T-helper 1 cell treated with Interleukin-12 subunit alpha and Interleukin-12 subunit beta and Interleukin-4 antibody, amounts not matched to agents 30 ng/mL and 1 ng/mL, for 36 hours (primary cell): ENCODE measurements around the gene GNL2. TPM values are rescaled to one million over a fixed set of nuclear protein-coding genes. Genes with fewer than 3 reads are reported as not detected.

Experiments
- intact Hi-C: fragments of 100-400 bp; cut with micrococcal nuclease; formaldehyde crosslinking; loops from one replicate; pipeline ENCODE4 v1.15.1; 2024
- total RNA-seq: library from RNA; stranded (reverse); gene quantifications from 2 replicates; pipeline ENCODE4 v1.2.3, GENCODE V29; 2022

Gene GNL2
- total RNA-seq: 70.7 and 71.4 TPM in 2 replicates

DNA sequence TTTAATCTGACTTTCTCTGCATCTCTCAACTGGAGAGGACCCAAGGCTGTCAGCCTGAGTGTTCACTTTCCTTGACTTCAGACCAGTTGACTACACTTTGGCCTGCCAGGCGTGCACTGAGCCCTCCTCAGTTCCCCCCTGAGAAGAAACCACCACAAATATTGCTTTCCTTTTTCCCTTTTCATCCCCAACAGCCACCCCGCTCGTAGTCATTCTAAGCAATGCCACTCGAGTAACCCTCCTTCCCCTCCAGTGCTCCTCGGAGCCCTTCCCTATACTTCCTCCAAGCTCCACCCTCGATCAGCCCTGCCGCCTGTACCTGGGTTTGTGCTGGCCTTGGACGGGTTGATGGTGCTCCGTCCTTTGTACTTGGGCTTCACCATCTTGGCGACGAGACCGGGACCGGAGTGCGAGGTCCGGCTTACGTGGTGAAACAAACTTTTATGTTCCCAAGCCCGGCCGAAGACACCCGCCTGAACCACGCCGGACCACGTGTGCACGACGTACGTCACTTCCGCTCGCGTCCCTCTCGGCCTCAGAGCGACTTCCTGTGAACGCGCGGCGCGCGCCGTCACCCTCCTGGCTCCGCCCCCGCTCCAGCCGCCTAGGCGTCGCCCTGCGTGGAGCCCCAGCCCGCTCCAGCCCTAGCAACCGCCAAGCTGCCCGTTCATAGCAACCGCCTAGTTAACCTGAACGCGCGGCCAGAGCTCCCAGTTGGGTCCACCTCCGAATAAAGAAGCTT, at the start of gene GNL2:
TSS of gene GNL2 (minus strand) at position 498 of the 742 bp plus-strand sequence. CDS start at position 383, 115 bp downstream.
- intact Hi-C loops: loop anchor here (1.0 to 5.0 kb wide), 13 partner anchors 20 to 1447 kb away; partner anchors contain the start of genes CDCA8, MEAF6, MTF1 and SF3A3

DNA sequence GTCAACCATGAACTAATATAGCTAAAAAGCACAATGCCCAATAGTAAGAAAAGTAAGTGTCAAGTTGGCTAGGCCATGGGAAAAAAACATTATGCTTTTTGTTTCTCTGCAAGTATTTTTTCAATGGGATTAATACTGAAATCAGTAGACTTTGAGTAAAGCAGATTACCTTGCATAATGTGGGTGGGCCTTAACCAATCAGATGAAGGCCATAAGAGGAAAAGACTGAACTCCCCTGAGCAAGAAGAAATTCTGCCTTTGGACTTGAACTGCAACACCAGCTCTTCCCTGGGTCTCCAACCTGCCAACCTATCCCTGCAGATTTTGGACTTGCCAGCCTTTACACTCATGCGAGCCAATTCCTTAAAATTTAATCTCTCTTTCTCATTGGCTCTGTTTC, 45.3 kb upstream of the GNL2 start:
- intact Hi-C loops: no loop called here

DNA sequence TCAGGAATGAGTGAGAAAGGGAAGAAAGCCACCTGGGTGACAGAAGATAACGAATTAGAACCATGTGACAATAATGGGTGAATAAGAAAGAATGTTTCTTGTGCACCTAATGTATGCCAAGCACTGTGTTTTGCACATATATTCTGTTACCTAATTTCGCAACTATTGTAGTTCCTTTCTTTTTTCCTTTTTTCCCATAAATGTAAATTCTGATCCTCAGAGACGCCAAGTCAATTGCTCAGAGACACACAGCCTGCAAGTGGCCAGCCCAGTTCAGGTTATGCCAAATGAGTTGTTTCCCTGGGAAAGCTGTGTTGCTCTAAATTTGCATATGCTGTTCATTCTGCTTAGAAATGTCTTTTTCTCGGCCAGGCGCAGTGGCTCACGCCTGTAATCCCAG, 40.7 kb upstream of the GNL2 start:
- intact Hi-C loops: no loop called here

DNA sequence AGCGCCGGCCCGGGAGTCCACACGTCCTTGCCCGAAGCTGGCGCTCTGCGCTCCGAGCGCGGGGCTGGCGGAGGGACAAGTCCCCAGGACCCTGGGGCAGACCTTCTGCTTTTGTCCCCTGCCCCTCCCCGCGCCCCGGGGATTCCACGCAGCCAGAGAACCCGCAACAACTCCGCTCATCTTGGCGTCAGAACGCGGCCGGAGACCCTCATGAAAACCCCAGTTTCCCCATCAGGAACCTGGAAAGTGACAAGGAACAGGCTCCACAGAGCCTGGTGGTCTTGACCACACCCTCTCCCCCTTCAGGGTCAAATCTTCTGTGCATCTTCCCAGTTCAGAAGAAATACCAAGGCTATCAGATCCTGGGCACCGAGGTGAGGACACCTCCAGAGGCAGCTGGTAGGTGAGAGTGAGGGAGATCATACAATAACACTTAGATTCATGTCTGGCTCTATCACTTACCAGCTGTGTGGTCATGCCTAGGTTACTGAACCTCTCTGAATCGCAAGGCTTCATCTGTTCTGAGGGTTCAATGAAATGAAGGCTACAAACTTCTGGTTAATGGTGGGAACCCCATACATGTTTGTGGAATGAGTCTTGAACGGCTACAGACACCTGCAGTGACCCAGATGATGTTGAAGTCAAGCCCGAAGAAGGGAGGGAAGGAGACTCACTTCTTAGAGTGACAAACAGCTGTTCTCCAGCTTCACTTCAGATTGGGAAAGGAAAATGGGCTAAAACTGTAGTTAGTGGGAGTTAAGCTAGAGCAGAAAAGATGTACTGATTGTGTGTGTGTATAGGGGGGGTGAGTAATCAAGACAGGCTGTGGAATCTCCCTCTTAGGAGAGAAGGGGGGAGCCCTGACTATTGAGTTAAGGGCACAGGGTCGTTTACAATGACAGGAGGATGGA, 39.5 kb upstream of the GNL2 start:
- intact Hi-C loops: no loop called here

DNA sequence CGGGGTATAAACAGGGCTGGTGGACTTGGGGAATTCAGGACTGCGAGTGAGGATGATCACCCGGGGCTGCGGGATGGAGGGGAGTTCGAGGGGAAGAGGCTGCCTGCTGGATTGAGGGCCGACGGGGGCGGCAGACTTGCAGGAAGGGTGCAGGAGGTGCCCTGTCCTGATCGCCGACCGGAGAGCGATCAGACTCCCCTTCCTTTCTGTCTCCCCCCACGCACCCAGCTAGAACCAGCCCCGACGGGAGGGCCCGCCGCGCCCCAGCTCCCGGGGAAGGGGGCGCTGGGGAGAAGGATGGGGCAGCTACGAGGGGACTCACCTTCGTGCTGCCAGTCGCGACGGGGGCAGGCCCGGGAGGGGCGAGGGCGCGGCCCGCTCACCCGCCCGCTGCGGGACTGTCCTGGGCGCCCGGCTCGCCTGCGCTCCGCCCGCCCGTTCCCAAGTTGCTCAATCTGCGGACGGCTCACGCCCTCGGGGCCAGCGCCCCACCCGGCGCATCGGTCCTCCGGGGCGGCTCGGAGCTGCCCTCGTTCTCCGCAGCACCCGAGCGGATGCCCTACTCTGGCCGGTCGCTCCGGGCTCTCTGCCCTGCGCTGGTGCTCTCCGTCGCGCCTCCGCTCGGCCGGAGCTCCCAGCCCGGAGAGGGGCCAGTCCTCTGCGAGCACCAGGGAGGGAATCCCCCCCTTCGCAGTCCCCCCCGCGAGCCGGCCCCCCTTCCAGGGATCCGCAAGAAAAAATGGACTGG, 38.7 kb upstream of the GNL2 start, which contains the start of gene RSPO1:
TSS of gene RSPO1 (minus strand) at position 649 of the 748 bp plus-strand sequence. CDS start 5,231 bp downstream, outside the sequence.
- intact Hi-C loops: no loop called here

DNA sequence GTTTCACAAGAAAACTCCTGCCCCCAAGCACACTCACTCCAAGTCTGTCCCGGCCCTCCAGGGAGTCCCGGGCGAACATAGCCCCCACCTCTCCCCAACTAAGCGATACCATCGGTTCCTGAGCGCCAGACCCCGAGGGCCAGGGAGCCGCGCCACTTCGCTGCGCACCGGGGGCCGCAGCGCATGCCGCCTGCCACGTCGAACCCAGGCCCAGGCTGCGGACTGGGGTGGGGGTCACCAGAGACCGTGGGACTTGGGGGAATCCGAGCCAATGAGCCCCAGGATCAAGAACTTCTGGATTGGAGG, 38.2 kb upstream of the GNL2 start:
- intact Hi-C loops: no loop called here

DNA sequence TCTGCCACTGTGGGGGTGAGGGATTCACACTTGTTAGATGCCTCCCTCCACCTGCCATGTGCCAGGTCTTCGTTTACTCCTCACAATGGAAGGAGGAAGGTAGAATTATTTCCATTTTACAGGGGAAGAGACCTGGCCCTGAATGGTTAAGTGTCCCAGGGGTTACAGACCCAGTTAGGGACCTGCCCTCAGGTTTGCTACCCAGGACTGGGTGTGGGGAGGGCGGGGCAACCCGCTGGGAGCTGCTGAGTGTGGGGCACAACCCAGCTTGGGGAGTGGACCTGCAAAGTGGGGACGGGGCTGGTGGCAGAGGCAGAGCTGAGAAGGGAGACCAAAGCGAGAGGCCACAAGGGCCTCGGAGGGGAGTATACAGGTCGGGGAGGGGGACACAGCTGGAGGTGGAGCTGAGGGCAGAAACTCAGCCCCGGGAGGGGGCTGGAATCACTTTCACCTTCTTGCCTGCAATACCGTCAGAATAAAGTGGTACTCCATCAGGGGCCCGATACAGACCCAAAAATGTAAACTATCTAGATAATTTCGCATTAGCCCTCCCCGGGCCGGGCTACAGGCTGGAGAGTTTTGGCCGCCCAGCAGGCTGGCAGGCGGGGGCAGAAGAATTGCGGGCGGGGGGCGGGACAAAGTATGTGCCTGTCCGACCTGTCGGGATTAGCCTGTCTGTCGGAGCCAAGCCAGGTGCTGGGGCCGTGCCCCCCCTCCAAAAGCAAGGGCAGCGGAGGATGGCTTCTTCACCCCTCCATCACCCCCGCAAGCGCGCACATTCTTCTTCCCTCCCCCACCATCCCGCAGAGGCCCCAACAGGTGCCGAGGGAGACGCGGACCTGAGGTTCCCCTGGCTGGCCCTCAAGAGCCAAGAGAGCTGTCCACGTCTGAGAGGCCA, 37.6 kb upstream of the GNL2 start:
- intact Hi-C loops: no loop called here

DNA sequence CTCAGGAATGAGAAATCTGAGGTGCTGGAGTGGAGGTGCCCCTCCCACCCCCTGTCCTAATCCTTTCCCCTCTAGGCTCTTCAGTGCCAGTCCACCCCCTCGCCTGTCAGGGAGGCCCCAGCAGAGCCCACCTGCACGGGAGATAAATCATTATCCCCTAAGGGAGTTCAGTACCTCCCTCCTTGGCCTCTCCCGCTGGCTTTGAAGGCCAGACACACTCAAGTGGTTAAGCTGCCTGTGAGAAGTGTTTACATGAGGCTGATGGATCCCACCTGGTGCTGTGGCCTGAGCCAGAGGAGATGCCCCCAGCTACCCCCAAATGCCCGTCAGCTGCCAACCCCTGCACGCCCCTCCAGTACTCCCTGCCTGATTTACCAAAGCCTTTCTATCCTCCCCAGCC, 35.3 kb upstream of the GNL2 start:
- intact Hi-C loops: no loop called here

DNA sequence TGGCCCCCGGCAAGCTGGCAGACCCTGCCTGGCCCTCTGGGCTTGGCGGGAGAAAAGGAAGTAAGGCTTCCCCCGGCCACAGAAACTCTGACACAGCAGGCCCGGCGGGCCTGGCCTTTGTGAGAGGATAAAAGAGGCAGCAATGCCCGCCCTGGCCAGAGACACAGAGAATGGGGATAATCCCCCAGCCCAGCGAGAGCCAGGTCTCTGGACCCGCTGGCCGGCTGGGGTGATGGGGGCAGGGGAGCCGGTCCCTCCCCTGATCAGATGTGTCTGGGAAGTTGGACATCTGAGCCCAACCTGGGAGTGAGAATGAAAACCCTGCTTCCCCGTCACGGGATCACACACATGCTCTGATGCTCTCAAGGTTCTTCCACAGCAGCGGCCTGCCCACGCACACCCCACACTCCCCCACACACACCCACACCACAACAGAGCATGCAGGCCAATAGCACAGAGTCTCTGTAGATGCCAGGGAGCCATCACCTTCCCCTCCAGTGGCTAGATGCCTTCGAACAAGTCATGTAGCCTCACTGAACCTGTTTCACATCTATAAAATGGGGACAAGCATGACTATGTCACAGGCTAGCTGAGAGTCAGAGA, 34.8 kb upstream of the GNL2 start:
- intact Hi-C loops: no loop called here

DNA sequence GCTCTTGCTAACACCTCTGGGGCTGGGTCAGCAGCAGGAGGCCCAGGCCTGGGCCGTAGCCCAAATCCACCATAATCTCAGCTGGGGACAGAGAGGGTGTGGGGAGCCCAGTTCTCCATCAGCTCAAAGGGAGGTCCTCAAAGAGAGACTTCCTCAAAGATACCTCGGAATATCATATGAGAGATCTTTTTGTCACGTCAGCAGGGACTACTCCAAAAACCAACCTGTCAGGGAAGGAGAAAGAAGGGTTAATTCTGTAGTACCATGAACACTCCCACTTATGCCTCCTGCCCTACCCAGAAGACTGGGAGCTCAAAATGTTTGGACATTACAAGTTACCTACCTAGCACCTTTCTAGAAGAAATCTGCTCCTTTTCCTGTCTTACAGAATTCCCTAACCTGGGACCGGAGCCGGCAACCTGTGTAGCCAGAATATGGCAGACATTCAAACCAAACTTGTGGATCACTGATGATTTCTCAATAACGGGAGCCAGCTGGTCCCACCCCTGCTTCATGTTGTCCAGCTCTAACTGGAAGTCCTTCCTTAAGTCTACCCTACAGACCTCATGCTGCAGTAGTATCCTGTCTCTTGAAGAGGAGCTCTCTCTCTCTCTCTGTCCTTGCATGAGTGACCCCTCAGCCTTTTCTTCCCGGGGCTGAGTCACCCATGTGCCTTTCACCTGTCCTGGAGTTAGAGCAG, 34.1 kb upstream of the GNL2 start:
- intact Hi-C loops: no loop called here

DNA sequence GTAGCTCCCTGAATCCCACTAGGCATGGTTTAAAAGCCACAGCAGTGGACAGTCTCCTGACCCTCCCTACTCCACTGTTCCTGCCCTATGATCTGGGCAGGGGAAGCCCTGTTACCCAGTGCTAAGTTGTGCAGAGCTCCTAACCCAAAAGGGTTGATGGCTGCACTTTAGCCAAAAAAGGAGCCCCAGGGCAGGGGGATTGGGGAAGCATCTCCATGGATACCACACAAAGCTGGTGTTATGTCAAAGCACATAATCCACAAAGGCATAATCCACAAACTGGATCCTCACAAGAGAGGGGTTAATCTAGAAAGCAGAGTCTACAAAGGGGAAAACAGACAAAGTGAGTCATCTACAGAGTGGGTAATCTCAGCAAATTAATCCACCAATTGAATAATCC, 33.3 kb upstream of the GNL2 start:
- intact Hi-C loops: no loop called here

DNA sequence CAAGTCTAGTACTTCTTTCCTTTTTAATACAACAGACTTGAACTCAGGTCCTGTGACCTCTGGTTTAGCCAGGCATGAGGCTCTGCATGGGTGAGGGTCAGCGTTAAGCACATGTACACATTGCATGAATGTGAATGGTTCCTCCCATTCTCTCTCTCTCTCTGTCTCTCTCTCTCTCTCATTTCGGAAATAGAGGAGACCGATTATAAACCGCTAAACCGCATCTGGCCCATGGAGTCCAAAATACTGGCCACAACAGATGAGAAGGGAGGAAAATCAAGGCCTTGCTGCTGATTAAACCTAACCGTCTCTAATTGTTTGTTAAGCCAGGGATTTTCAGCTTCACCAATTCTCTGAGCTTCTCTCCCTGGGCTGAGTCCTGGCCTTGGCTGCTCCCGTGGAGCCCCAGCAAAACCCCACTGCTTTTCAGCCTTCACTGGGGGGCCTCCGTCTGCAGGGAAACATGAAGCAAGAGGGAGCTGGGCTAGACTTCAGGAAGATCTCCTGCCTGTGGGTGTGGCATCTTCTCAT, 32.4 kb upstream of the GNL2 start:
- intact Hi-C loops: no loop called here

DNA sequence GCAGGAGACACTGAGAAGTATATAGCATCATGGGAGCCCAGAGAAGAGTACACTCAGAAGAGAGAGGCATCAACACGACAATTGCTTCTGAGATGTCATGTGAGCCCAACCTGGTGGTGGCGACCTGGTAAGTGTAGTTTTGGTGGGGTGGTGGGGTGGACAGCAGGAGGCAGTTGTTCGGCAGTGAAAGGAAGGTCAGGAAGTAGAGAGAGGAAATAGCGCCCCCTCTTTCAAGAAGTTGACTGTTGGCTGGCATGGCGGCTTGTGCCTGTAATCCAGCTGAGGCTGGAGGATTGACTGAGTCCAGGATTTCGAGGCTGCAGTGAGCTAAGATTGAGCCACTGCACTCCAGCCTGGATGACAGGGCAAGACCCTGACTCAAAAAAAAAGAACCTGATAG, 26.4 kb upstream of the GNL2 start:
- intact Hi-C loops: no loop called here

DNA sequence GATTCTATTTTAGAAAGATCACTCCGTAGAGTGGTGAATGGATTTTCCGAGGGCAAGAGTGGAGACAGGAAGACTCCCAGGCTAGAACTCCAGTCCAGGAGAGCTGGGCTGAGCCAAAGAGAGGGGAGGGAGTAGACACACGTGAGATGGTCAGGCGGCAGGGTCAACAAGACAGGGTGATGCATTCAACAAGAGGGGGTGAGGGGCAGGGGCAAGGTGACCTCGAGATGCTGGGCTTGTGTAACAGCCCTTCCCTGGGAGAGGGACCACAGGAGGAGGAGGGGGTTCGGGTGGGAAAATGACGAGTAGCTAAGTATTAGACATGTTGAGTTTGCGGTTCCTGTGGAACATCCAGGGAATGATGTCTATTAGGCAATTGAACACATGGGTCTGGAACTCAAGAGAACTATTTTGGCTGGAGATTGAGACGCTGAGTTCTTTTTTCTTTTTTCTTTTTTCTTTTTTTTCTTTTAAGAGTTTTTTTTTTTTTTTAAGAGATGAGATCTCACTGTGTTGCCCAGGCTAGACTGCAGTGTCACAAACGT, 25.7 kb upstream of the GNL2 start:
- intact Hi-C loops: no loop called here

DNA sequence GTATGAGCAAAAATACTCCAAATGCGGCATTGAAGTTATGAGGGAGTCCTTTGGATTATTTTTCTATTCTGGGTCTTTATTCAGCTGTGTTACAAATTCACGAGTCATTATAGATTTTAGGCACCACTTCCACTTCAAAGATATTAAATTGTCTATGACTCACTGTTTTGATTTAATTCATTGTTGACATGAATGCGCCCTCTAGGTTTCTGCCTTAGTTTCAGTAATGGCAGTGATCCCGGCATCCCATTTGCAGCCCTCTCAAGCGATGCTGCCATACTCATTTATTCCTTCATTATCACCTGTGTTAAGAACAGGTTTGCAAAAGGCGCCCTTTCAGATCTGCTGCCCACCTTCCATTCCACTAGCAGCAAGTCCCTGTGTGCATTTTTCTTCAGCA, 25.0 kb upstream of the GNL2 start:
- intact Hi-C loops: no loop called here

DNA sequence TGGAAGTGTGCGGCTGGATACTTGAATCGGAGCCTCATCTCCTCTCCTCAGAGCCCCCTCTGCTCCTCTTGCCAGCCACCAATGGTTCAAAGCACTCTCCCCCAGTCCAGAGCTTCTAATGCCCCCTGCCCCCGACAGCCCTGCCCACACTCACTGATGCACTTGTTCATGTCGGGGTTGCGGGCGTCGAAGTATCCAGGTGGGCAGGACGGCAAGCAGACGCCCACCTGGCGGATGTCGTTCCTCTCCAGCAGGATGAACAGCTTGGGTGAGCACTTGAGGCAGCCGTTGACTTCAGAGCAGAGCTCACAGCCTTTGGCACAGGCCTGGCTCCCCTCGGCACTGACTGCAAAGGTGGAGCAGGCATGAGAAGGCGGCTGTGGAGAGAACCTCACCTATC, 20.6 kb upstream of the GNL2 start:
- intact Hi-C loops: no loop called here

DNA sequence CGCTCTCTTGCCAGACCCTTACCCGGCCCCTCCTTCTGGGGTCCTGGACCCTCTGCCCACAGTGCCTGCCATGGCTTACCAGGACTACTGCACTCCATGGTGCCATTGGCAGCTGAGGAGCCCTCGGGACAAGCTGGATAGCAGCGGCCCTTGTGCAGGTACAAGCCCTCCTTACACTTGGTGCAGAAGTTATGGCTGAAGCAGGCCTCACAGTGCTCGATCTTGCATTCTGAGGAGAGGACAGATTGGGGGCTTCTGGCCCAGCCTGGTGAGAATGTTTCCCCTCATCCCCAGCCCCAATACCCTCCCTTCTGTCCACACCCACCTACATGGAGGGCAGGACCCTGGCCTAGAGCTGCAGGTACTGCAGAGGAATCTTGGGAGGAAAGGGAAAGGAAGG, 18.4 kb upstream of the GNL2 start:
- intact Hi-C loops: no loop called here

DNA sequence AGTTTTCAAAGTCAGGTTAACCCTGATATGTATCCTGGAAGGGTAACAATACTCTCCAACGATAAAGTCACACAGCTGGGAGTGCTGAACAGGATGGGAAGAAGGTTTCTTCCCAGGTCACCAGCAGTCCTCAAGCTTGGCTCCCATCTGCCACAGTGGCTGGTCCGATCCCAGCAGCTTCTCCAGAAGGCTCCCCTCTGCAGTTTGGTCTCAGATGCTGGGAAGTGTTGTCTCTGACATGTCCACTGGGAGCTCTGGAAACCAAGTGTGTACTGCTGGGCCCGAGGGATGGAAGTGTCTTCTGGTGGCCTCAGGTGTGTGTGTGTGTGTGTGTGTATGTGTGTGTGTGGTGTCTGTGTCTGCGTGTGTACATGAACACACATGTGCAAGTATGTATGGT, 16.4 kb upstream of the GNL2 start:
- intact Hi-C loops: no loop called here

DNA sequence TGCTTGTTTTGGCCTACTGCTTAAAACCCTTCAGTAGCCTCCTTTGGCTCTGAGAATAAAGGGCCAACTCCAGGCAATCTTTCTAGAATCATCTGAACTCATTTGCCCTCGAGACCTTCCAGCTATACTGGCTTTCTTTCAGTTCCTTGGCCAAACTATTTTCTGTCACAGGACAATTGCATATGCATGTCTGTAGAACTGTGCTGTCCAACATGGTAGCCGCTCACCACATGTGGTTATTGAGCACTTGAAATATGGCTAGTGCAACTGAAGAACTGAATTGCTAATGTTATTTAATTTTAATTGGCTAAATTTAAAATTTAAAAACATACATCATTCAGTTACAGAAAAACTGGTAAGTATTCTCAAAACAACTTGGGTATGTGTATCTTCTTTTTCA, 14.3 kb upstream of the GNL2 start:
- intact Hi-C loops: no loop called here
